Activated T-cell treated with anti-CD3 and anti-CD28 coated beads for 4 hours (primary cell): ENCODE results near the gene LSM12.
"Not testable (repeated sequence)": the region's sequence is repeated elsewhere in the genome, so short reads cannot be mapped to it uniquely, and the experiment has no call there.

Source experiments
- DNase-seq: peaks from one replicate; pipeline ENCODE4 v3.0.0-alpha.2; 2020

Gene LSM12

DNA sequence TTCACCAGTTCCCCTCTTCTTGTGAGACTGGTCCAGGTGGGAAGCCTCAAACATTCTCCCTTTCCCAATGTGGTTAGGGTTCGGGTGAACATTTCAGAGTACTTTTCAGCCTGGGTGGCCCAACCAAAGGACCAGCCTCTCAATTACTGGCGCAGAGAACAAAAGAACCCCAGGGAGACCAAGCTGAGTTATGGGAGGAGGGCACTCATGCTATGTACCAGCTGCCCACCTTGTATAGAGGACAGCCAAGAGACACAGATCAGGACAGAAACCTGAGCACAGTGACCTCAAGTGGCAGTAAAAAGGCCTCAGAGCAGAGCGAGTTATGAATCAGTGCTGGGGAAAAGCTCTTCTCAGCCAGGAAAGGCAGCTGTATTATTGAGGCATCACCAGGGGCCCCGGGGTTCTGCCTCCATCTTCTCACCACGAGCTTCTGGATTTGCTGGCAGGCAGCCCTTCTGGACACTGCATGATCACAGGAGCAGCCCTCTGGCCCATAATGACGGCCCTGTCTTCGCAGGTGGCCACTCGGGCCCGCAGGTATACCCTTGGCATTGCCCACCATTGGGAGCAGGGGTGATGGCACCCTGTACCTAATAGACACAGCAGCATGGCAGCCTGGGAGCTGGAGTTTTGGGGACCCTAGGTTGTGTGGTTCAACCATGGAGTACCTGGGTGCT lies 7.9 kb upstream of the LSM12 start:
- DNase-seq = no peak

DNA sequence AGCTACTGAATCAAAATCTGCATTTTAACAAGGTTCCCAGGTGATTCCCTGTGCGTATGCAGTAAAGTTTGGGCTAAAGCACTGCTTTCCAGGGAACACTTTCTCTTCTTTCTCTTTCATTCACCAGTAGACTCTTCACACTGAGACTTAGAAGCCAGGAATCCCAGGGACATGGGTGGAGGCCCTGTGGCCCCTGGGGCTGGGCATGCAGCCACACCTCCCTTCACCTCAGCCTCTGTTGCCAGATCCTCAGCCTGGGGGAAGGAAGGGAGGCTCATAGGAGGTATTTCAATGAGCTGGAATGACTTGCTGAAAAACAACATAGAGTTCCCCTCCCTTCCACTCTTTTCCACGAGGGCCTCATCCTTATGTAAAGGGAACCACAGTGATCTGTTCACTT lies 5.3 kb upstream of the LSM12 start:
- DNase-seq = no peak

DNA sequence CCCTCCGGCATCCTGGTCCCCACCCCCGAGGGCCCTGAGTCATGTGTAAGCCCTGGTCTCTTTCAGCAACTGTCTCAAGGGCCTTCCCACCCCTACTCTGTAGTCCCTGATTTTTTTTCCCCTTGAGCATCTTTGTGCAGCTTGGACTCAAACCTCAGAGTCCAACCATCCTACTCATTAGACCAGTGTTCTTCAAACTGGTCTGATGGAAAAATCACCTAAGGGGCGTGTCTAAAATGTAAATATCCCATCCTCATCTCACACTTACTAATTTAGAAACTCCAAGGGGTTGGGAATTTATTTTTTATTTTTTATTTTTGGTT lies 4.7 kb upstream of the LSM12 start:
- DNase-seq = no peak

DNA sequence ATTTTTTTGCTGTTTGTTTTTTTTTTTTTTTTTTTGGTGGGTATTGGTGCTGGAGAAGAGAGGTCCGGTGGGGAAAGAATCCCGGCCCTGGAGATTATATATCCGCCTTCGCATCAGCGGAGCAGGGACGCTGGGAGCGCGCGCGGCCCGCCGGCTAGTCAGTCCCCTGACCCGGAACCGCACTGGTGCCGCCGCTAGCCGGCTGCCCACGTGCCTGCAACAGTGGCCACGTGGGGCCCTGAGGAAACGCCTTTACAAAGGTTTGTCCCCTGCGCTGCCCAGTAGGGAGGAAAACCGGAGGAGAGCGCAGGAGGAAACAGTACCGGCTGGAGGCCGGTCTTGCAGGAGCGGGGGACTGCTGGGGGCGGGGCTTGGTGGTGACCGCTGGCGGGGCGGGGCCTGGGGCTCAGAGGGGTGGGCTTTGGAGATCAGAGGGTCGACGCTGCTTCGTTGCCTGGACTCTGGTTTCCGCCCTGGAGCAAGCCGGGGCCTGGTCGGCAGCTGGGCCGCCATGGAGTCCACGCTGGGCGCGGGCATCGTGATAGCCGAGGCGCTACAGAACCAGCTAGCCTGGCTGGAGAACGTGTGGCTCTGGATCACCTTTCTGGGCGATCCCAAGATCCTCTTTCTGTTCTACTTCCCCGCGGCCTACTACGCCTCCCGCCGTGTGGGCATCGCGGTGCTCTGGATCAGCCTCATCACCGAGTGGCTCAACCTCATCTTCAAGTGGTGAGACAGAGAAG lies 4.2 kb upstream of the LSM12 start, which contains the start of gene G6PC3:
G6PC3 (plus strand) TSS at position 281 of the 743 bp plus-strand sequence; CDS start at position 512, 231 bp downstream.
- peak; percentile 61 for DNase-seq

DNA sequence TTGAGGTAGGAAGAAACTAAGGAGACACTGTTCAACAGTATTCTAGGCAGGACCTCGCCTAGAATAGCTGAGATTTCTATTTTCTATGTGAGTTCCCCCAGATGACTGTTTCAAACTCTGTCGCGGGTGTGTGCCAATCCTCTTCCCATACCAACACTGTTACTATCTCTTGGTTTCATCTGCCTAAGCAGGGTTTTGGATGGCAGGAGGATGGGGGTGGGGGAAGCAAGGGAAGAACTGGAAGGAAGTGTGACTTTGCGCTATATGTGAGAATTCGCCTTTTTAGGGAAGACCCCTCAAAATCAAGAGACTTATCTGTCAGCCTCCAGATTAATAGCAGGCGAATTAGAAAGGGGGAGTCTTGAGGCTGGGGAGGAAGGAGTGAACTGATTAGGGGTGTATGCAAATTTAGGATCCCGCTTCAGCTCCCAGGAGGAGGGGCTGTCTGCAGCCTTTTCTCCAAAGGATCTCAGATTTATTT lies 3.5 kb upstream of the LSM12 start:
- DNase-seq = no peak

DNA sequence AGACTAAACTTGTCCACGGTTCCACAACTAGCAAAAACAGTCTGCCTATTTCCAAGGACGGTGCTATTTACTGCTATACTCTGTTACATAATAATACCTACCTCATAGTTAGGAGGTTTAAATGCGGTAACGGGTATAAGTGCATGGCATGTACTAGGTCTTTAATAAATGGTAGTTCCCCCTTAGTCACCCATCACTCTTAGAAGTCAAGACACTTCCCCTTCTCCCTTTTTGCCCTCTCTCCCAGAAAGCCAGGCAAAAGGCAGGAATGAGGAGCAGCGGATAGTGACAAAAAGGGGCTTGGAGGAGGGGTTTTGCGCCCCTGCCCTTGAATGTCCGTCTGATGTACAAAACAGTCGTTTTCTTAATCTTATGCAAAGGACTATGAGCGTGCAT lies 1.1 kb upstream of the LSM12 start:
- DNase-seq = no peak

DNA sequence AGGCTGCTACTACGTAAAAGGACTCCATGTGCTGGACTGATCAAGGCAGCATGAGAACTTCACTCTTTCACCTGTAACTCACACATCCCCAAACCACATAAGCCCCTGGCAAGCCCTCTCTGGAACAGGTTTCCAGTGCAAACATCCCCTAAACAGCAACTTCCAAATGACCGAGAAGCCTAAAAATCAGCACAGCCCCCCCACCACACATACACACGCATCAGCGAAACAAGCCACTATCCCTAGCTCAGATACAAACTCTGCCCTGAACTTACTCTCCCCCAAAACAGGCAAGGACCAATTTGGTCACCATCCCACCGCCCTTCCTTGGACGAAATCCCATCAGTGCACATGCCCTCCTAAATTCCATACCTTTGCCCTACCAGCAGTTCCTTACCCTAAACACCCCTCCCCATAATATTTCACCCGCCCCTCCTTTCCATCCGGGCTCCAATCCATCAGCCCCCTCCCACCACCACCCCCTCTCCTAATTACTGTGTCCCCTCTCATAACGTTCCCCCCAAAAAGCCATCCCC lies 735 bp downstream of the LSM12 start:
- peak; percentile 11 for DNase-seq

DNA sequence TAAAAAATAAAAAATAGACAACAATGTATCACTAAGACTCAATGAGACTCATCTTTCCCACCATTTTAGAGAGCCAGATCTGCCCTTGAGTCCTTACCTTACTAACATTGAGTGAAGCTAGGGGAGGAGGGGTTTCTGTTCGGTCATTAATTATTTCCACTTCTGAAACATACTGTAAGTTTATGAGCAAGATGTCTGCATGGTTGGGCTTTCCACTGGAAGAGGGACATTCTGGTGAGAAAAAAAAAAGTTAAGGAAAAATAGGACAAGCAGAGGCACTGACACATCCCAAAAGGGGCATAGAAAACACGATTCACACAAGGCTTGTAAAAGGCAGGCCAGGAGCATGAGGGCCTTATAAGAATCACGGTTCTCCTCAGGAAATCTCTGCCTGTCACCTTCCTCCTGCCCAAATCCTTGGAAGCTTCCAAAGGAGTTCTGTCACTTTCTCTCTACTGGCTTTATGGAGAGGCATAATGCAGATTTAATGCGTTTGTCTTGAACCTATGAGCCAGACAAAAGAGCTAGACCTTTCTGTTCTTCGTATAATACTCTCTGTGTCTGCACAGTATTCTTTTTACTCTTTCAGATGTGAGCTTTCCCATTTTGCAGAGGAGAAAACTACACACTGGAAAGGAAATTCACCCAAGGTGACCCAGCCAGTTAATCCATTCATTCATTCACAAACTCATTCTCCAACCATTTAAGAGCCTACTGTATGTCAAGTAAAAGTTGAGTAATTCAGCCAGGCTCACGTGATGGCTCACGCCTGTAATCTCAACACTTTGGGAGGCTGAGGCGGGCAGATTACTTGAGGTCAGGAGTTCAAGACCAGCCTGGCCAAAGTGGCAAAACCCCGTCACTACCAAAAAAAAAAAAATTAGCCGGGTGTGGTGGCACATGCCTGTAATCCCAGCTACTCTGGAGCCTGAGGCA lies 2.5 kb downstream of the LSM12 start:
- DNase-seq = no peak

DNA sequence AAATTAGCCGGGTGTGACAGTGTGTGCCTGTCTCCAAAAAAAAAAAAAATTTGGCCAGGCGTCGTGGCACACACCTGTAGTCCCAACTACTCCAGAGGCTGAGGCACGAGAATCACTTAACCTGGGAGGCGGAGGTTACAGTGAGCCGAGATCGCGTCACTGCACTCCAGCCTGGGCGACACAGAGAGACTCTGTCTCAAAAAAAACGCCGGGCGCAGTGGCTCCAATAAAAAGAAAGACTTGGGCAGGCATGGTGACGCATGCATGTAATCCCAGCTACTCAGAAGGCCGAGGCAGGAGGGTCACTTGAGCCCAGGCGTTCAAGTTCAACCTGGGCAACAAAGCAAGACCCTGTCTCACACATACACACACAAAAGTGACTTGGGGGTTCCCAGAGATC lies 3.6 kb downstream of the LSM12 start:
- DNase-seq = no peak

DNA sequence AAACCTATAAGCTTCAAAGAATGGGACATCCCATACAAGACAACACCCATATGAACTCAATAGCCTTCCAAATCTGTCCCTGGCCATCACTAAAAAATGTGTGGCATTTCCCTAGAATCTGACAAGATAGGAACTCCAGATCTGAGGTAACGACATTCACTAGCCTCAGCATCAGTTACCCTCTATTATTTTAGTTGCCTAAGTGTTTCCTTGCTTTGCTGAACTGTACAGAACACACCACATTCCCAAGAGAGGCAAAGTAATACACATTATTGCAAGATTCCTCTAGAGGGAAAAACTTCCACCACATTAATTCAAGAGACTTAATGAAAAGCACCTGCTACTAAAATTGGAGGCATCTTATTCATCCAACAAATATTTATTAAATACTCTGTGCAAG lies 5.0 kb downstream of the LSM12 start:
- DNase-seq = no peak

DNA sequence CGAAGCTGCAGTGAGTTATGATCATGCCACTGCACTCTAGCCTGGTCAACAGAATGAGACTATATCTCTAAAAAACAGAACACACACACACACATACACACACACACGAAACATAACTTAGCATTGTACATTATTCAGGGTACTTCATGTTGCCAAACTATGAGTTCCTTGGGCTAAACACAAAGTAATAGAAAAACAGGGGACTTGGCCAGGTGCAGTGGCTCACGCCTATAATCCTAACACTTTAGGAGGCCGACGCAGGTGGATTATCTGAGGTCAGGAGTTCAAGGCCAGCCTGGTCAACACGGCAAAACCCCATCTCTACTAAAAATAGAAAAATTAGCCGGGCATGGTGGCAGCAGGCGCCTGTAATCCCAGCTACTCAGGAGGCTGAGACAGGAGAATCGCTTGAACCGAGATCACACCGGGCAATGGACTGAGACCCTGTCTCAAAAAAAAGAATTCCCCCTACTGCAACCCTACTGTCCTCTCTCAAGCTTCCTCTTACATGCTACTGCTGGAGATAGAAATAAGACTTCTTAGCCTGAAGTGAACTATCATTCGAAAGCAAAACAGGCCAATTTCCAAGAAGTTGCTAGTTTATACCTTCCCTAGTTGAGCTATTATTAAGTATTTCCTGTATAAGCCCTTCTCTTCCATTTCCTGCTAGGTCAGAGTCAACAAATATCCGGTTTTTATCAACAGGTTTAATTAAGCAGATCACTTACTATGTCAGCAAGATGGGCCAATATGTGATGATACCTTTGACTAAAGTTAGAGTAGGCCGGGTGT lies 7.2 kb downstream of the LSM12 start:
- no peak for DNase-seq

DNA sequence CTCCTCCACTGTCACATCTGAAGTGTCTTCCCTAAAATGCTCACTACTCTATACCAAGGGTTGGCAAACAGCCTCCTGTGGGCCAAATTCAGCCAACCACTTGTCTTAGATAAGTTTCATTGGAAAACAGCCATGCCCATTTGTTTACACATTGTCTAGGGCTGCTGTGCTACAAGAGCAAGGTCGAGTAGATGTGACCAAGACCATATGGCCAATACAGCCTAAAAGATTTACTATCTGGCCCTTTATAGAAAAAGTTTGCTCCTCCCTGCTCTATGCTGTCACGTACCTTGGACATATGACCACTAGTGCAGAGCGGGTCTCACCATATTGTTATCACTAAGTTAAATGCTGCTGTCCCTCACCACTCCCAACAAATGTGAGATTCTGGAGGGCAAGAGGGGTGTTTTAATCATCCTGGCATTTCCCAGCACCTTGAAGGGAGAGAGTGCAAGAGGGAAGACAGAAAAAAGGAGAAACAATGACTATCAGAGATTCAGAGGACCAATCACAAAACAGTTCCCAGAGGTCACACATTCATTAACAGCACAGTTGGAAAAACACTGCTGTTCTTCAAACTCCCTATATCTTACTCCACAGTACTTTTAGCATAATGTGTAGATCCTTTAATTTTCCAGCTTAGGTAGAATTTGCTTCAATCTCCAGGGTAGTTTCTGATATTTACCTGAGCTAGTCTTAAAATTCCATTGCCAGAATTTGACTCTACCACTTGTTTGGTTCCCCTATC lies 13.2 kb downstream of the LSM12 start:
- no peak for DNase-seq

DNA sequence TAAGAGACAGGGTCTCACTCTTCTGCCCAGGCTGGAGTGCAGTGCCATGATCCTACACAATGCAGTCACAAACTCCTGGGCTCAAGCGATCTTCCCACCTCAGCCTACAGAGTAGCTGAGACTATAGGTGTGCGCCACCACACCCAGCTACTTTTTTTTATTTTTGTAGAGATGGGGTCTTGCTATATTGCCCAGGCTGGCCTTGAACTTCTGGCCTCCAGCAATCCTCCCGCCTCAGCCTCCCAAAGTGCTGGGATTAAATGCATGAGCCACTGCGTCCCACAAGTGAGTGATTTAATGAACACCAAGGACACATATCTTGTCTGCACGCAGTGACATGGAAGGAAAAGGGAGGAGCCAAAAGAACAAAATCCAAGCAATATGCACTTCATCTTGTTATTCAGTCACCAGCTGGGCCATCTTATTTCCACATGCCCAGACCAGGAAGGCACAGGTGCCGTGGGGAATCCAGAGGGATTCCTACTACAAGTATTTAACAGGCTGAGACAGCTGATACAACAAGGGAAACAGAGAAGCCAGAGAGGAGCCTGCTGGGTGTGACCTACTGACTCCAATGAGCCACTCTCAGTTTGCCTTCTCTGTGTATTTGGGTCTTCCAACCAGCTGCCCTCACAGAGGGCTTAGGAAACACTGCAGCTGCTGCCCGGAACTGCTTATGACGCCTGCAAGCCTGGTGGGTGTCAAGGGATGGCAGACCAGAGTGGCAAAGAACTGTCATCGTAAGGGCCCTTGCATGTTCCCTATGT lies 17.0 kb downstream of the LSM12 start:
- DNase-seq = no peak

DNA sequence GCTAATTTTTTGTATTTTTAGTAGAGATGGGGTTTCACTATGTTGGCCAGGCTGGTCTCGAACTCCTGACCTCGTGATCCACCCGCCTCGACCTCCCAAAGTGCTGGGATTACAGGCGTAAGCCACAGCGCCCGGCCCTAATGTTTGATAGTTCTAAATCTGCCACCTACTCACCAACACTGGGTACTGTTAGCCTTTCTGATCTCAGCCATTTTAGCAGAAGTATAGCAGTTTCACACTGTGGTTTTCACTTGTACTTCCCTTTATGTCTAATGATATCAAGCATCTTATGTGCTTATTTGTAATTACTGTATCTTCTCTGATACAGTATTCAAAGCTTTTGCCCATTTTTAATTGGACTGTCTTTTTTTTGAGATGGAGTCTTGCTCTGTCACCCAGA lies 19.6 kb downstream of the LSM12 start:
- not testable (repeated sequence) for DNase-seq

DNA sequence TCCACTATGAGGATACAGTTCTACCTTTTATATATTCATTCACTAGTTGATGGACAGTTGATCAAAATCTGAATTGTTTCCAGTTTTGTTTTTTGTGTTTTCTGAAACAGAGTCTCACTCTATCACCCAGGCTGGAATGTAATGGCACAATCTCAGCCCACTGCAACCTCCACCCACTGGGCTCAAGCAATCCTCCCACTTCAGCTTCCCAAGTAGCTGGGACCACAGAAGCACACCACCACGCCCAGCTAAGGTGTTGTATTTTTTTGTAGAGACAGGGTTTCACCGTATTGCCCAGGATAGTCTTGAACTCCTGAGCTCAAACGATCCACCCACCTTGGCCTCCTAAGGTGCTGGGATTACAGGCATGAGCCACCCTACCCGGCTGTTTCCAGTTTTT lies 21.0 kb downstream of the LSM12 start:
- no peak for DNase-seq

DNA sequence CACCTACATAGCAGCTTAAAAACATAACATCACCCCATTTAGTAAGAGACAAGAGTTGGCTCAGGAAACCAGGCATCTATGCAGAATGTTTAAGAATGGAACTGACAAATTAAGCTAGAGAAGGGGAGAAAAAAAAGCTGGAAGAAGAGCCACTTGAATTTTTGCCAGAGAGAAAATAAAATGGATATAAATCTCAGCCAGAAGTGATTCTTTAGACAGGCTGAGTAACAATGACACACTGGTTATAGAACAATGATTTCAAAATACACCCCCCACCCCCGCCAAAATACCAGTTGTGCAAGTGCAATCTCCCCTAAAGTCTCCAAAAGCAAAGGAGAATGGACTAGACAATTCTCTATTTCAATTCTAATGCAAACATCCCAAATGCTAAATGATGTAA lies 22.4 kb downstream of the LSM12 start:
- no peak for DNase-seq

DNA sequence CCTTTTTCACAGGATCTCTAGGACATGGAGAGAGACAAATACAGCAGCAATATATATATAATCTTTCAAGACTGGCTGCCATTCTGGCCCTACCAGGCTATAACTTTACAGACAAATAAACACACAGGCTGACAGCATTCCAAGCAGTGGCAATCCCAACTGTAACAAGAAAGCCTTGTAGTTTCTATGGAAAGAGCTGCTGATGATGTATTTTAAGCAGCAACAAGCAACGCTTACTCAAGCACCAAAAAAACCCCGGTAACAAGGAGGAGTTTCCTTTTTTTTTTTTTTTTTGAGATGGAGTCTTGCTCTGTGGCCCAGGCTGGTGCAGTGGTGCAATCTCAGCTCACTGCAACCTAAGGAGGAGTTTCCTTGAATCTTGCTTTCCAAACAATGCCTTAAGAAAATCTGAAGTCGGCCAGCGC lies 23.2 kb downstream of the LSM12 start:
- DNase-seq = no peak

DNA sequence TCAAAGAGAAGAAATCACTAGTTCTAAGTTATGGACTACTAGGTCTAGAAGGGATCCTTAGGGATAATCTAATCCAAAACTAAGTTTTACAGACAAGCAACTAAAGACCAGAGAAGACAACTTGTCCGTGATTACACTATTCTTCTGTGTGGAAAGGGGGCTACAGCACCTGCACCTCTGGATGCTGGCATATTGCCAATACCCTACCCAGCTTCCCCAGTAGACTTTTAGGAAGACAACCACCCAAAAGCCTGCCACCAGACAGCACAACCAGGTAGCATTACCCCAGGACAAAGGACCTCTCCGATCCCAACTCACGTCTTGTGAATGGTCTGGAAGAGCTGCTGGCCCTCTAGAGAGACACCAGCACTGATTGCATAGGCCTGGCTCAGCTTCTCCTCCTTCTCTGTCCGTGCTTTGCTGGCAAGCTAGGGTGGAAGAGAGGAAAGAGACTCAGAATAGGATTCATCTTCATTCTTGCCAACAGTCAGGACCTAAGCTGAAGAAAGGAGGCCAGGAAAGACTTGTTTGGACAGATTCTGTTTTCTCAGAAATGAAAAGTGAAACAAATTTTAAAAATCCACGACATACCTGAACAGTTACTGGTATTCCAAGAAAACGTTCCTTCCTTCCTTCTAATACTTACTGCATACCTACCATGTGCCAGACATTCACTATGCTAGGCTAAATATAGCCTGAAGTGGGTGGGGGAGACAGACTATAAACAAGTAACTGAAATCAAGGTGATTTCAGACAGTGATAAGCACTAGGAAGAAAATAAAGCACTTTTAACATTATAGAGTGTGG lies 26.4 kb downstream of the LSM12 start:
- DNase-seq = no peak

DNA sequence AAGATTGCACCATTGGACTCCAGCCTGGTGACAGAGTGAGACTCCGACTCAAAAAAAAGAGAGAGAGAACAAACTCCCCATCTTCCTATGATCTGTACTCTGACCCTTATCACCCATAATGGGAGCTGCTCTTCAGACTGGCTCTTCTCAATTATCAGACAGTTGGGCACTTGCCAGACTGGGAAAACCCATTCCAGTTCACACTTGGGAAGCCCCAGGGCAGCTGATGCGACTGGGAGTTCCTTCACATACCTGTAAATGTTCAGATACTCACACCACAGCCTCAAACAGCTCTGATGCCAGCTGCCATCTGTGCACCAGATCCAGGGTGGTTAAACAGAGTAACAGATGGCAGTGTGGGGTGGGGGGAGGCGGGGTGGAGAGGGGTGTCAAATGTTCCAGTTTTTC lies 27.9 kb downstream of the LSM12 start:
- DNase-seq = no peak

DNA sequence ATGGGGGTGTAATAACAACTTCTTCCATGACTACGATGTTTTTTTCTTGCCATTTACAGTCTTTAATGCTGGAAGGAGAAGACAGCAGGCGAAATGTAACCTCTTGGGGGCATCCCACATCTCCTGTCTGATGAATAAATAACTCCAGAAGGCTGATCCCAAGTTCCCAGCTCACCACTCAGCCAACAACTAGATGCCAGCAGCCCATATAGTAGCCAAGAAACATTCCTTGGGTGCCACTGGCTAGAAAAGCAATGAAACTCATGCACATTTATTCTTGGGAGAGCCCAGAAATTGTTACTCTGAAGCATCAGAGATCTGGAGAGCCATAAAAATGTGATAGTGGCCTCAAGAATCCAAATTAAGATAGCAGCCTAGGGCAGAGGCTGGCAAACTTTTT lies 29.0 kb downstream of the LSM12 start:
- DNase-seq = no peak
